Ascending aorta (tissue), 2 donors: ENCODE data around the gene PLA2G4A. TPM values are rescaled to one million over a fixed set of nuclear protein-coding genes. Genes with fewer than 3 reads are reported as not detected.

Experiments
- DNase-seq, 2 donors: peaks; one replicate each; pipeline ENCODE4 v3.0.0-alpha.2; 2019; ENCODE audit warnings: low spot score in 2 of 2
- H3K27ac ChIP-seq, 2 donors: fragments of 200-600 bp; sonication (generic); one replicate each; pipeline ENCODE4 v1.5.1; 2016 to 2017; ENCODE audit warnings: mild to moderate bottlenecking in 1 of 2
- H3K27me3 ChIP-seq: fragments of 200-600 bp; sonication (generic); one replicate; pipeline ENCODE4 v1.5.1; 2017
- H3K36me3 ChIP-seq, 2 donors: fragments of 200-600 bp; sonication (generic); one replicate each; pipeline ENCODE4 v1.5.1; 2016
- H3K4me1 ChIP-seq, 2 donors: fragments of 200-600 bp; sonication (generic); one replicate each; pipeline ENCODE4 v1.5.1; 2016 to 2017; ENCODE audit warnings: mild to moderate bottlenecking in 1 of 2
- H3K4me3 ChIP-seq, 2 donors: fragments of 200-600 bp; sonication (generic); one replicate each; pipeline ENCODE4 v1.5.1; 2016 to 2017; ENCODE audit warnings: mild to moderate bottlenecking in 1 of 2
- H3K9me3 ChIP-seq, 2 donors: fragments of 200-600 bp; sonication (generic); one replicate each; pipeline ENCODE4 v1.5.1; 2016
- intact Hi-C: fragments of 100-400 bp; cut with DNase I; formaldehyde crosslinking; loops from one replicate; pipeline ENCODE4 v1.15.1; 2023
- total RNA-seq: library from RNA; depleted of rRNA; stranded (reverse); fragments of >200 nt; gene quantifications from one replicate; pipeline ENCODE4 v1.1.0, GENCODE V29; 2016
- TF ChIP-seq, protein P1 (sequence below), 3 experiments: fragments of 200-600 bp in 2 of 3; fragments of 450-650 bp in 1 of 3; sonication (generic) in 2 of 3; IDR thresholded peaks; one replicate each; pipeline ENCODE4 v1.5.1; 2016 to 2019; ENCODE audit warnings: antibody characterized with exemption in 3 of 3, mild to moderate bottlenecking in 1 of 3, moderate library complexity in 1 of 3

PLA2G4A gene
- total RNA-seq, 1 donor from 2014 or later = 0.75 TPM

DNA sequence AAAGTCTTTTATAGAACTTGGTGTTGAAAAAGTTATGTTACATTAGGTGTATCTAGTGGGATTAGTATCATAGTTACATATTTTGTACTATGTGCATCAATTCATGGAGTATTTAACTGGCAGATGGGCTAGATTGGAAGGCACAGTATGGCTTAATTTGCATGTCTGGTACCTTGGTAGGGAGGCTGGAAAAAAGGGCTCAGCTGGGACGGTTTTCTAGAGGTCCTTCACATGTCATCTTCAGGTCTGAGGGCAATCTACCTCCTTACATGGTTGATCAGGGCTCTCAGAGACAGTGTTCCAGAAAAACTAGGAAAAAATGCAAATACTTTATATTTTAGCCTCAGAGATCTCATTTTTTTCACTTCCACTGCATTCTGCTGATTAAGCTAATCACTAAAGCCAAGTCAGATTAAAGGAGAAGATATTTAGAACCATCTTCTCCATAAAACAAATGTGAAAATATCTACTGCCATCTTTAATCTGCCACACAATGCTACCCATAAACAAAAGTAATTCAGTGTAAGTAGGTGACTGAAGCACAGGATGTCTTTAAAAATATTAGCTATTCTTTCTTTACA, 209.3 kb downstream of the PLA2G4A start:
- intact Hi-C loops = no loop called here
- Histone ChIP-seq H3K36me3 (no peaks in the 10 kb centered on the region), H3K27ac (no peak overlapping the region), H3K27me3 (no peaks in the 10 kb centered on the region), H3K4me1 (no peaks in the 10 kb centered on the region), H3K9me3 (no peaks in the 10 kb centered on the region), H3K4me3 (no peak overlapping the region)
- no peak for DNase-seq
- TF ChIP-seq, protein P1, sequence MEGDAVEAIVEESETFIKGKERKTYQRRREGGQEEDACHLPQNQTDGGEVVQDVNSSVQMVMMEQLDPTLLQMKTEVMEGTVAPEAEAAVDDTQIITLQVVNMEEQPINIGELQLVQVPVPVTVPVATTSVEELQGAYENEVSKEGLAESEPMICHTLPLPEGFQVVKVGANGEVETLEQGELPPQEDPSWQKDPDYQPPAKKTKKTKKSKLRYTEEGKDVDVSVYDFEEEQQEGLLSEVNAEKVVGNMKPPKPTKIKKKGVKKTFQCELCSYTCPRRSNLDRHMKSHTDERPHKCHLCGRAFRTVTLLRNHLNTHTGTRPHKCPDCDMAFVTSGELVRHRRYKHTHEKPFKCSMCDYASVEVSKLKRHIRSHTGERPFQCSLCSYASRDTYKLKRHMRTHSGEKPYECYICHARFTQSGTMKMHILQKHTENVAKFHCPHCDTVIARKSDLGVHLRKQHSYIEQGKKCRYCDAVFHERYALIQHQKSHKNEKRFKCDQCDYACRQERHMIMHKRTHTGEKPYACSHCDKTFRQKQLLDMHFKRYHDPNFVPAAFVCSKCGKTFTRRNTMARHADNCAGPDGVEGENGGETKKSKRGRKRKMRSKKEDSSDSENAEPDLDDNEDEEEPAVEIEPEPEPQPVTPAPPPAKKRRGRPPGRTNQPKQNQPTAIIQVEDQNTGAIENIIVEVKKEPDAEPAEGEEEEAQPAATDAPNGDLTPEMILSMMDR (IDR thresholded peaks at IDR 0.05) = no peak

Other genes starting within 250 kb of the PLA2G4A start
- gene PTGS2, start 148.5 kb upstream of the PLA2G4A start, total RNA-seq = 0.53 TPM